ENCODE measurements around the gene COQ3. TPM values are rescaled to one million over a fixed set of nuclear protein-coding genes. Genes with fewer than 3 reads are reported as not detected.
A peak's percentile ranks its signal among the peaks of the same experiment; 100 is the strongest.

The COQ3 gene
- total RNA-seq, 2 donors from 2014 or later: 8.3 to 11.6 TPM

DNA sequence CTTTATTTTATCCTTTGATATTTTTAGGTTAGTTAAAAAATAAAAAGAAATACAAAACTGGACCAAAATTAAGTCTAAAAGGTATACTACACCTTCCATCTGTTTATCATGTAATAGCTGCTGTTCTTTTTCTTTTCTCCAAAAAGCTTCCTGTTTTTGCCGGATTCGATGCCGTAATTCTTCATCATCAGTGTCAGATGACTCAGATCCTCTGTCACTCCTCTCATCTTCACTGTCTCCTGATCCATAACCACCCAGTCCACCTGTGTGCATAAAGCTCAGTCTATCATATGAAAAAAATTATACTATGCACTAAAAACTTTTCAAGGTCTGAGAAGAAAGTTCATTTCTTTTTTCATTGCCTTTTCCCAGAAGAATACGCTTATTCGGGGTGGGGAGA lies 8.5 kb upstream of the COQ3 start:
- no peak for ATAC-seq
- intact Hi-C loops (cut with DNase I, micrococcal nuclease): no loop called here
- no peak for DNase-seq

DNA sequence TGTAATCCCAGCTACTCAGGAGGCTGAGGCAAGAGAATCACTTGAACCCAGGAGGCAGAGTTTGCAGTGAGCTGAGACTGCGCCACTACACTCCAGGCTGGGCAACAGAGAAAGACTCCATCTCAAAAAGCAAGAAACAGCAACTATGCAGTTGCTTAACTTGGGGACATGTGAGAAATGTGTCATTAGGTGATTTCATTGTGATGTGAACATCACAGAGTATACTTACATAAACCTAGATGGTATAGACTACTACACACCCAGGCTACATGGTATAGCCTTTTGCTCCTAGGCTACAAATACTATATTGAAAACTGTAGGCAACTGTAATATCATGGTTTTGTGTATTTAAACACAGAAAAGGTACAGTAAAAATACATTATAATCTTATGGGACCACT lies 3.3 kb upstream of the COQ3 start:
- ATAC-seq: no peak
- no peak for DNase-seq
- intact Hi-C loops (cut with DNase I, micrococcal nuclease): no loop called here

DNA sequence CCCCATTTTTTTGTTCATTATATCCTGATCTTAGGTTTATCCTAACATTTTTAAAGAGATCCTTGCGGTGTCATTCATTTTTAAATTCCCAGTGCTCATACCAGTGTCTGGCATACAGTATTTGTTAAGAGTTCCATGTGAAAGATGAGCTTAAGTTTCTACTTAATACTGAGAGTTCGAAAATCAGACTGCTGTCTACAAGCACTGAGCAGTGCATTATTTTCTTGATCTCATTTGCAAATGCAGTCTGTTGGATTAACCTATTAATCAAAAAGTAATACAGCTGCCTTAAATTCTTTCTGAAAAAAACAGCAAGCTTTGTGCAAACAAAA lies 663 bp downstream of the COQ3 start:
- ATAC-seq (peak; percentile 3), DNase-seq (no peak)
- intact Hi-C loops (cut with DNase I, micrococcal nuclease): no loop called here

DNA sequence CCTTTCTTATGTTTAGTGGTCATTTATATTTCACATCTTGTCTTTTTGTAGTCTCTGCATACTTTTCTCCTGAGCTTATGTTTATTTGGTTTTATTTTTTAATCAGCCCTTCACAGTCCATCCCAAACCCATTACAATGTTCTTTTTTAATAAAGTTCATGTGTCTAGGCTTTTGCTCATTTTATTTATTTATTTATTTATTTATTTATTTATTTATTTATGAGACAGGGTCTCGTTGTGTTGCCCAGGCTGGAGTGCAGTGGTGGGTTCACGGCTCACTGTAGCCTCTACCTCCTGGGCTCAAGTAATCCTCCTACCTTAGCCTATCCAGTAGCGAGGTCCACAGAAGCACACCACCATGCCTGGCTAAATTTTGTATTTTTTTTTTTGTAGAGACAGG lies 3.1 kb downstream of the COQ3 start:
- intact Hi-C loops (cut with DNase I, micrococcal nuclease): no loop called here
- ATAC-seq (no peak), DNase-seq (no peak)

DNA sequence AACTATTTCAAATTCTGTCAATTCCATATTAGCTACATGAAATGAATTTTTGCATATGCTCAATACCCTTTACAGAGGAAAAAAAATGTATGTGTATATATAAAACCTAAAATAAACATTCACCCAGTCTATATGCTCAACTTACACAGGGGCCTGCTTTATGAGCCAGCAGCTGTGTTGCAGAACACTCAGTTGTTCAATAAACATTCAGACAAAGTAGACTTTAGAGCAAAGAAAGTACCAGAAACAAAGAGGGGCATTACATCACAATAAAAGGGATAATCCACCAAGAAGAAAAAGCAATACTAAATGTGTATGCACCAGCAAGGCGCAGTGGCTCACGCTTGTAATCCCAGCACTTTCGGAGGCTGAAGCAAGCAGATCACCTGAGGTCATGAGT lies 9.5 kb downstream of the COQ3 start:
- DNase-seq (no peak), ATAC-seq (no peak)
- intact Hi-C loops (cut with DNase I, micrococcal nuclease): no loop called here

DNA sequence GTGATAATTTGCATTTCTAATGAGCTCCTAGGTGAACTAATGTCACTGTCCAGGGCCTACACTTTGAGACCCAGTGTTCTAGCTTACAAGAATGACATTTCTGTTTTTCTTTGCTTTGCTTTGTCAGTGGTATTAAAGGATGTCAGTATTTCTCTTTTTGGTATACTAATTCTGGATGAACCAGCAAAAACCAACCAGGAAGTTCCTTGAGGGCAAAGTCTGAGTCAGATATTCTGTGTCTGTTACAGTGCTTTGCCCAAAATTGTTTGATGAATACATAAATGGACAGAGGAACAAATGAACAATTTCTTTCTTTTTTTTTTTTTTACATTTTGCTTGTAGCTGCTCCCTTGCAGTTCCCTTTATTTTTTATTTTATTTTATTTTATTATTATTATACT lies 15.4 kb downstream of the COQ3 start:
- DNase-seq (no peak), ATAC-seq (no peak)
- intact Hi-C loops (cut with DNase I, micrococcal nuclease): no loop called here

DNA sequence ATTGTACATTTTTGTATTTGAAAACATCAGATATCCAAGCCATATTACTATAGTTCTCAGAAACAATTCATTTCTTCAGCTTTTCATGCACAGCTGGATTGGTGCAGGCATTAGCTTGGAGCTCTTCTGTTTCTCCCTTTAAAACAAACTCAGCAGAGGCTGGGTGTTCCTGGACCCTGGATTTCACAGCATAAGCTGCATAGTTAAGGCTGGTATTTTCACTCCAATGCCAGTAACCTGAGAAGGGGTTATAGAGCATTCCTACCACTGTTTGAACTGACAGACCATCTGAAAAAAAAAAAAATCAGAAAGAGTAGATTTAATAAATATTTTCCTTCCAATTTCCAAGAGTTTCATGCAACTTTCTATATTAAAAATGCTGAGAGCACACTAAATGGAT lies 24.5 kb downstream of the COQ3 start:
- intact Hi-C loops (cut with DNase I, micrococcal nuclease): no loop called here
- DNase-seq: no peak
- ATAC-seq: no peak

DNA sequence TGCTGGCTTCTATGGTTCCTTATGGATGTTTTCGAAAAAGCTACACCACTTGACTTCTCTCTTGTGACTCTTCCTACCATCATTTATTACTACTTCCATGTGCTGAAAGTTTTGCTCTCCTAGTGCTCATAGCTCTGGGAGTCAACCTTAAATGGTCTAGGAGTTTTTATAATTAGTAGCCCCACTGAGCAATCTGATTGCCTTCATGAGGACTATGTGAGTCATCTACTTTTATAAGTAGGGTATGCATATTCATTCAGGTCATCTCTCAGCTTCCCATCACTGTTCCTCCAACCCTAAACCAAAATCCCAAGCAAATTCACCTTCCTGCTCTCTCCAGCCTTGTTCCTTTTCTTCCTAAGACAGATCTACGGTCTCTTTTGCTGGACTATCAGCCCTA lies 27.1 kb downstream of the COQ3 start:
- intact Hi-C loops (cut with DNase I, micrococcal nuclease): no loop called here
- no peak for ATAC-seq
- no peak for DNase-seq

DNA sequence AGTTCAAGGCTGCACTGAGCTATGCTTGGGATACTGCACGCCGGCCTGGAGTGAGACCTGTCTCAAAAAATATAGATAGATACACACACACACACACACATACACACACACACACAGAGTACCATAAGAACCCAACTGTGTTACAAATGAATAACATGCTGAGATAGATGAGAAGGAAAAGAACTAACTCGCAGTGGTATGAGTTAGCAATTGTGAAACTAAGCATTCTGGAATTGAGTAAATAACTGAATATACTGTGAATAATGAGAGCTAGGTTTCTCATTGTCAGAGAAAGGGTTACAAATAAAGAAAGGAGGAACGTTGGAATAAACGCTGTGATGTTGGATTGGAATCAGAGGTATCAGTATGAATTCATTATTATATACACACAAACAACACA lies 30.0 kb downstream of the COQ3 start:
- no peak for DNase-seq
- no peak for ATAC-seq
- intact Hi-C loops (cut with DNase I, micrococcal nuclease): no loop called here

DNA sequence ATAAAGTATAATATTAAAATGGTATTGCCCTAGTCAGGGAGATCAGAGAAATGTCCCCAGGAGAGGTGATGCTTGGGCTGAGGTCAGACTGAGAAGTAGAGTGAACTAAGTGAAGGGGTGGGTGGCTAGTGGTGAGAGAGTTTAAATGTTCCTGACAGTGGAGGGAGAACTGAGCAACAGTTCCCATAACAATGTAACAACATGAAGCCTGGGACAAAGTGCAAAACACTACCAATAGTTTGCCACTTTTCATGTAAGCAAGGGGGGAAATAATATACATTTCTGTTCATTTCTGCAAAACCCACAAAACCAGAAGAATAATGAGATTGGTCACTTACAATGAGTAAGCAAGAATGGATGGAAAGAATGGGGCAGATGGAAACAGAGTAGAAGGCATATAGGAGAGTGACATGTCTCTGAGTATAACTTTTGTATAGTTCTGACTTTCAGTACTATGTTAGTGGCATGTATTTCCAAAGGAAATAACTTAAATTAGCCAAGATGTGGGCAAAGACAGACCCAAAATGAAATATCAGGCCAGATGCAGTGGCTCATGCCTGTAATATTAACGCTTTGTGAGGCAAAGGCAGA lies 31.2 kb downstream of the COQ3 start:
- ATAC-seq (no peak), DNase-seq (no peak)
- intact Hi-C loops (cut with DNase I, micrococcal nuclease): no loop called here

DNA sequence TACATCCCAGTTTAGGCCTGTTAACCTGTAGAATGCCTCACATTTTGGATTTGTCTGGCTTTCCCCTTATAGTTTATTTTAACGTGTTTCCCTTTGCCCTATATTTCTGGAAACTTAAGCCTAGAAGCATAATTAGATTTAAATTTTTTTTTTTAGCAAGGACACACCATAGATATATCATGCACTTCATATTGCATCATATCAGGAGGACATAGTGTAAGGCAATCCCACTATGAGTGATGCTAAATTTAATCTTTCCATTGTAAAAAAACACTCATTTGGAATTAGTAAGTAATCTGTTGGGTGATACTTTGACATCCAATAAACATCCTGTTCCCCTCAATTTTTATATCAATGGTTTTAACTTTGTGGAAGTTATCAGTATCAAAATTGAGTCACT lies 34.2 kb downstream of the COQ3 start:
- ATAC-seq: no peak
- intact Hi-C loops (cut with DNase I, micrococcal nuclease): no loop called here
- no peak for DNase-seq

DNA sequence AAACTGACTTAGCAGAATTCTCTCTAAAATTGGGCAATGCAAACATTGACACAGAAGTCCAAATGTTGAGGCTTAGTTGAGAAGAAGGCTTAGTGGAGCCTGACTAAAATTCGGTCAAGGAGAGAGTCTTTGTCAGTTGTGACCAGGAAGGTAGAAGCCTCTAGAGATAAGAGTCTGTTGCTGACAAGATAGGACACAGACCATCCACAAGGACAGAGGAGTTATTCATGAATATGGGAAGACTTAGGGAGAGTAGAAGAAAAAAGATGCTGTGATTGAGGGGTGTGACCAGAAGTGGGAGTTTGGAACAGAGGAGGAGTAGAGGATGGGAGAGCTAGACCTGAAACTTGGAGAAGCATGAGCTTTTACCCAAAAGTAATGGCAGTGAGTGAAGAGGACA lies 37.4 kb downstream of the COQ3 start:
- no peak for DNase-seq
- intact Hi-C loops (cut with DNase I, micrococcal nuclease): no loop called here
- no peak for ATAC-seq

DNA sequence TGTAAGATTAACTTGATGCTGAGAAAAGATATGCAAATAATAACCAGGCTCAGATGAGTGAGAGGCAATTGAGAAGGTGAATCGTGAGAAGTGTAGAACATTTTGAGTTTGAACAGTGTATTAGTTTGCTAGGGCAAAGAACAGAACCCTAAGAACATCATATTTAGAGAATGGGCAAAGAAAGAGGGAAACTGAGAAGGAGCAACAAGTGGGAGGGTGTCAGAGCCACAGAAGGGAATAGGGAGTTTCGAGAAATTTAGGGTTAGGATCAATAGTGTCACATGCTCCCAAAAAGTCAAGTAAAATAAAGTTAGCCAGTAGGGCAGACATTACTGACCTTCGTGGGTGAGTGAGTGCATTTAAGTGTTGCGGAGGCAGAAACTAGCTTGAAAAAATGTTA lies 39.0 kb downstream of the COQ3 start:
- ATAC-seq (no peak), DNase-seq (no peak)
- intact Hi-C loops (cut with DNase I, micrococcal nuclease): no loop called here

DNA sequence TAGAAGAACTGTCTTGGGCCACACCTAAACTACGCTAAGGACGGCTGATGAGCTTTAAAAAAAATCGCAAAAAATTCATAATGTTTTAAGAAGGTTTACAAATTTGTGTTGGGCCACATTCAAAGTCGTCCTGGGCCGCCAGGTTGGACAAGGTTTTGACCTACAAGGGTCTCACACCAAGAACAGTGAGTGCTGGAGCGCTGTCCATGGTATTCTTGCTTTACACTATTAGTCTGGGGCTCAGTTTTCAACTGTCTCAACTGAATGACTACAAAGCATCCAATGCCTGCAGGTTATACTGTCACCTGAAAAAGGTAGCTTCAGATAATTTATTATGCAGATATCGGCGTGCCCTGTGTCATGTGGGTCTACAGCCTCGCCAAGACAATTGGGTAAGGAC lies 40.9 kb downstream of the COQ3 start:
- ATAC-seq: no peak

DNA sequence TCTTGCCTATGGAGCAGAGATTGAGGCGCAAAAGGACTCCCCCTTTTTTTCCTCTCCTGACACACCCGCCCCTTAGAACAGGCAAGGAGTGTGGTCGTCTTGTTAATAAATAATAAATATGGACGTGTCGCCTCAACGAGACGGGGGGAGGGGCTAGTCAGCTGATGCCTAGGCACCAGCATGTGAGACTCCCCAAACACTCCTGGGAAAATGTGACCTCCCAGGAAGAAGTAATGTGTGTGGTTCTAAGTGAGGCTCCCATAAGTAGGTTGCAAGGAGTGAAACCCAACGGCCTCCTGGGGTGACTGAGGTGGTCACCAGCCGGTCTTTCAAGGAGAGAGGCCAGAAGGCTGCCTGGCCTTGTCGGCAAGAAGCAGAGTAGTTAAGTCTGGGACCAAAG lies 43.4 kb downstream of the COQ3 start:
- ATAC-seq (no peak), DNase-seq (no peak)
- intact Hi-C loops (cut with DNase I, micrococcal nuclease): no loop called here

More for the DNA sequence above, 40.9 kb downstream of the COQ3 start:
- intact Hi-C loops (cut with DNase I, micrococcal nuclease): no loop called here
- DNase-seq: no peak

DNA sequence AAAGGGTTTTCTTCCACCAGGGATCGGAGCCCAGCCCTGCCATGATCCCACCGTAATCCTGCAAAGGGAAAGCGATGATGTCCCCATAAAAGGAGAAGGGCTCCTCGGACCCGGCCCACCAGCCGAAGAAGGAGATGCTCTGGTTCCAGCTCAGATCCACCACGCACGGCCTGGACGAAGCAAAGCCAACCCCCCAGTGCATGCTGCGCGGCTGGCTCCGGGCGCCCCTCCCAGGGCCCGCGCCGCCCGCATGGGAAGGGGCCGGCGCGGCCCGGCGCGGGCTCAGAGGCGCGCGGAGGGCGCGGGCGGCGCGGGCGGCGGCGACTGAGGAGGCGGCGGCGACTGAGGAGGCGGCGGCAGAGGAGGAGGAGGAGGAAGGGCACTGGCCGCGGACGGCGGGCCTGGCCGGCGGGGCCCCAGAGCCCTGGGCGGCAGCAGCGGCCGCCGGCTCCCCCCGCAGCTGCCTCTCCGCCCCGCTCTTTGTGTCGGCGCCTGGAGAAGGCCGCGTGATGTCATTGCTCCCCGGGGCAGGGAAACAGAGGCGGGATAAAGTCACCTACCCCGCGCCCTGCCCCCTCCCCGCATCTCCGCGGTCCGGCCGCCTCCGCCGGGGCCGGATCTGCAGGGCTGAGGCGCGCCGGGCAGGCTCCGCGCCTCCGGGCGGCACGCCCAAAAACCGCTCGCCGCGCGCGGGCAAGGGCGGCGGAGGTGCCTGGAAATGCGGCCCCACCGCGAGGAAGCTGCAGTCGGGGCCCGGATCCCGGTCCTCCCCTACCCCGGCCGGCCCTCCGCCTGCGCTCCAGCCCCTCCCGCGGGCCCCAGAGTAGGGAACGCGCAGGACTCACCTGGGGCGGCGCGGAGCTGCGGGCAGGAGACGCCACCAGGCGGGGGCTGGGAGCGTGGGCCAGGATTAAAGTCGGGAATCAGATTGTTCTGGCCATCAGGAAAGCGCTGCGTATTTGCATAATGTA lies 44.5 kb downstream of the COQ3 start, which contains the start of gene FAXC:
Gene FAXC, minus strand, starts transcription at position 504 of the 971 bp plus-strand sequence. Its CDS starts 302 bp downstream, at position 202.
- ATAC-seq (peak; percentile 89), DNase-seq (peak in 1 of 2 donors; percentile 63)
- intact Hi-C loops (cut with DNase I, micrococcal nuclease): no loop called here

DNA sequence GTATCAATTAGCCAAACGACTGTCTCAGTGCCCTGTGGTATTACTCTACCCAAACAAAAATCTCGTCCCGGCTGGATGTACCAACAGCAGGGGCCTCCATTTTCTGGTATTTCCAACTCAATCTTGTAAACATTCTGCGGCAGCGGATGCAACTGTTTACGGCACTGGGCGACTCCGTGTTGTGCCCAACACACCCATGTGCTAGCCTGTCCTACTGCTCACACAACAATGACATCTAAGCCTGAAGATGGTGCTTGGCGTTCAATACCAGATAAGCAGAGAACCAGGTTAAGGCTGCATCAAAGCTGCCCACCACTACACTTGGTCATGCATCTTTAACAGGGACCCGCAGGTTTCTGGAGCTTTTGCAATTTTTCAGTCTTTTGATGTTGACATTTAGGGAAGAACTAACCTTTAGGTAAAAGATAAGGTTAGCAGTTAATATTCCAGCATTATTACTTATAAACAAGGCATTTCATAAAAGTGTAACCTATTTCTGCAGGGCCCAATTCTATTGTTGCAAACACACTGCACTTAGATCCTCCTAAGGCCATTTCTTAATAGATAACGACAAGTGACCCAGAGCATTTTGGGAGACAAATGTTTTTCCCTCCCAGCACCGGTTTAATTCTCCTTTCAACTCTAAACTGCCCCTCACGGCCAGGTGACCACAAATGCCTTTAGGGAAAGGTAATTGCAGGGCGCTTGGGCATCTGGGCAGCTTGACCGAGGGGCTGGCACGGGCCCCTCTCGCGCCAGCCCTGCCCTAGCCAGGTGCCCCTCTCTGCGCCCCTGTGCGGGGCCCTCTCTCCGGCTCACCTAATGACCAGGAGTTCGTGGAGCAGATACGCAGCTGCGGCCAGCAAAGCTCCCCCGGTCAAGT lies 45.5 kb downstream of the COQ3 start:
- intact Hi-C loops (cut with DNase I, micrococcal nuclease): no loop called here
- ATAC-seq: no peak
- no peak for DNase-seq

DNA sequence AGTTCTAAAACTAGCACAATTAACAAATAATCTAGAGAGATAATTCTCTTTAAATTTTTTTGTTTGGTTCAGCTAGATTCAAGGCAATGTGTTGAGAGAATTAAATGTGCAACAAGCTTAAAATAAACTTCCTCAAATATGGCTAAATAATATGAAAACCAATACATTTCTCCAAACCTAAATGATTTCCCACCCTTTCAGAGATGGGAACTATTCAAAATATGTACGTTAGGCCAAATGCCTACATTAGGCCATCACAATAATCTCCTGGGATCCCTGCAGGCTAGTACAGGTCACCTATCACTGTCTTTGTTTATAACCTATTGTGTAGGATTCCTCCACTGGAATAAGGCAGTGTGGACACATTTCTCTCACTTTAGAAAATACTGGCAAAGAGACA lies 46.2 kb downstream of the COQ3 start:
- ATAC-seq (no peak), DNase-seq (no peak)
- intact Hi-C loops (cut with DNase I, micrococcal nuclease): no loop called here

DNA sequence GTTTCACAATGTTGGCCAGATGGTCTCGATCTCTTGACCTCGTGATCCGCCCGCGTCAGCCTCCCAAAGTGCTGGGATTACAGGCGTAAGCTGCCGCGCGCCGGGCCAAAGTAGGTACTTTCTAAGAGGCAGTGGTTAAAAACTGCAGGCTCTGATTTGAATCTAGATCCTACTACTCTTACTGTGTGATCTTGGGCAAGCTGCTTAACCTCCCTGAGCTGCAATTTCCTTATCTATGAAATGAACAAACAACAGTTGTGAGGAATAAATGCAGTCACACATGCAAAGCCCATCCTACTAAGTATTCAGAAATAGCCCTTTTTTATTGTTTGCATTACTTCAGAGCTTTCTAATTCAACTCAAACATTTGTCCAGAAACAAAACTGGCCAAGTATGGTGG lies 47.4 kb downstream of the COQ3 start:
- intact Hi-C loops (cut with DNase I, micrococcal nuclease): no loop called here
- no peak for ATAC-seq

DNA sequence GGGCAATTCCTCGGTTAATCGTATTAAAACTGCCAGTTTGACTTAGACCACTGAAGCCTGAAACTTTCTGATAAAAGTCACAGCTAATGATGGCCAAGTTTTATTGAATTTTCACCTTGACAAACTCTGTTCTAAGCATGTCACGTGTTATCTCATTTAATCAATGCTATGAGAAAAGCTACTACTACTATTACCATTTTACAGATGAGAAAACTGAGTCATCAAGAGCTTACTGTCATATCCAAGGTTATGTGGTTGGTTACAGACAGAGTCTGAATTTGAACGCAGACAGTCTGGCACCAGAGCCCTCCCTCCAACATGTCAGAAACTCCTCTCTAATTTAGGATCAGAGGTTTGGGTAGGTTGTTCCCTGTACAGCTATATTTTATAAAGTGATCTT lies 48.8 kb downstream of the COQ3 start:
- DNase-seq: no peak
- no peak for ATAC-seq
- intact Hi-C loops (cut with DNase I, micrococcal nuclease): no loop called here

More for the DNA sequence above, 47.4 kb downstream of the COQ3 start:
- DNase-seq: no peak

All from left colon (tissue), 2 donors.